ENCODE measurements around the gene XPNPEP1.

- TF ChIP-seq CTCF (IDR thresholded peaks at IDR 0.05; ENCODE audit: low read depth, low read length) (no peak), EZH2phosphoT487 (IDR thresholded peaks at IDR 0.05; ENCODE audit: low read depth) (no peak)
Observed at GRCh38 chr10:109919220-109919619, 4.1 kb downstream of the XPNPEP1 start.
